Brain microvascular endothelial cell (primary cell): Measurements from ENCODE around the gene TXNRD1.

Source experiments
- DNase-seq: peaks from one replicate; pipeline ENCODE4 v3.0.0-alpha.2; 2020
- H3K27ac ChIP-seq: fragments of 250-450 bp; sonication (Bioruptor Pico); 2 replicates; pipeline ENCODE4 v1.5.1; 2020; ENCODE audit warnings: mild to moderate bottlenecking, moderate library complexity
- H3K27me3 ChIP-seq: fragments of 250-450 bp; sonication (Bioruptor Pico); replicated peaks from 2 replicates; pipeline ENCODE4 v1.5.1; 2020; ENCODE audit warnings: mild to moderate bottlenecking
- H3K36me3 ChIP-seq: fragments of 250-450 bp; sonication (Bioruptor Pico); replicated peaks from 2 replicates; pipeline ENCODE4 v1.5.1; 2020; ENCODE audit warnings: mild to moderate bottlenecking
- H3K4me3 ChIP-seq: 2 replicates; pipeline ENCODE4 v1.5.1; 2011; ENCODE audit warnings: low read depth, mild to moderate bottlenecking, control low read depth, low read length, moderate library complexity
- CTCF ChIP-seq: IDR thresholded peaks from 2 replicates; pipeline ENCODE4 v1.5.1; 2011; ENCODE audit warnings: low read depth, mild to moderate bottlenecking, moderate library complexity, low read length, control low read depth, inconsistent platforms; ENCODE audit errors: missing control alignments
- in situ Hi-C: cut with HindIII; loops from 2 replicates; pipeline ENCODE4 v1.10.0; 2017; ENCODE audit warnings: low sequenced_read_pairs, low pct_ligation_motif_present

TXNRD1 gene

GRCh38 chr12:104187446-104188155 is 28.0 kb upstream of the TXNRD1 start:
- in situ Hi-C loops = no loop called here
- TF ChIP-seq CTCF = no peak
- Histone ChIP-seq H3K27me3 (no peaks in the 10 kb centered on the region), H3K27ac (no peak overlapping the region), H3K4me3 (no peak overlapping the region), H3K36me3 (no peaks in the 10 kb centered on the region)
- DNase-seq = no peak

GRCh38 chr12:104188534-104188933 is 27.0 kb upstream of the TXNRD1 start:
- in situ Hi-C loops = no loop called here

GRCh38 chr12:104189915-104190555 is 25.5 kb upstream of the TXNRD1 start:
- H3K4me3 ChIP-seq = no peak overlapping the region
- TF ChIP-seq CTCF = no peak
- DNase-seq = no peak
- in situ Hi-C loops = no loop called here
- no peaks in the 10 kb centered on the region for H3K36me3 ChIP-seq
- no peaks in the 10 kb centered on the region for H3K27me3 ChIP-seq
- H3K27ac ChIP-seq = no peak overlapping the region

More at GRCh38 chr12:104188534-104188933, 27.0 kb upstream of the TXNRD1 start:
- no peaks in the 10 kb centered on the region for H3K27me3 ChIP-seq
- TF ChIP-seq CTCF = no peak
- no peak for DNase-seq
- H3K27ac ChIP-seq = no peak overlapping the region
- H3K36me3 ChIP-seq = no peaks in the 10 kb centered on the region
- H3K4me3 ChIP-seq = no peak overlapping the region

- Histone ChIP-seq H3K27ac (no peak overlapping the region), H3K4me3 (no peak overlapping the region), H3K36me3 (no peaks in the 10 kb centered on the region), H3K27me3 (no peaks in the 10 kb centered on the region)
- no peak for DNase-seq
- no peak for TF ChIP-seq CTCF
- in situ Hi-C loops = no loop called here
Measured at GRCh38 chr12:104190641-104191176, 24.9 kb upstream of the TXNRD1 start.

GRCh38 chr12:104197264-104197663 is 18.3 kb upstream of the TXNRD1 start:
- no peaks in the 10 kb centered on the region for H3K36me3 ChIP-seq
- no peak overlapping the region for H3K4me3 ChIP-seq
- no peaks in the 10 kb centered on the region for H3K27me3 ChIP-seq
- H3K27ac ChIP-seq = no peak overlapping the region
- in situ Hi-C loops = no loop called here
- TF ChIP-seq CTCF = no peak
- no peak for DNase-seq
